Measurements from ENCODE around the gene TRAF7. TPM values are rescaled to one million over a fixed set of nuclear protein-coding genes. Genes with fewer than 3 reads are reported as not detected.
A peak's percentile ranks its signal among the peaks of the same experiment; 100 is the strongest.

TRAF7 gene
- total and polyA plus RNA-seq, 2 of the 13 experiments (the other 11 are each of a cell fraction or from before 2014, with no cell fraction given), result 47.9 to 65.6 TPM

GRCh38 chr16:2163211-2163881 lies 7.8 kb downstream of the TRAF7 start (continued):
- no peak for TF ChIP-seq SYNCRIP (IDR thresholded peaks at IDR 0.05; ENCODE audit: insufficient read depth, low read depth, low read length)
- TF ChIP-seq PITX1 (CRISPR knock-in tag; IDR thresholded peaks at IDR 0.05), result peak; percentile 19; the same call in 1 of the 2 replicates
- no peak for TF ChIP-seq LRRFIP1 (CRISPR knock-in tag; conservative IDR thresholded peaks at IDR 0.05)
- TF ChIP-seq, protein P1, sequence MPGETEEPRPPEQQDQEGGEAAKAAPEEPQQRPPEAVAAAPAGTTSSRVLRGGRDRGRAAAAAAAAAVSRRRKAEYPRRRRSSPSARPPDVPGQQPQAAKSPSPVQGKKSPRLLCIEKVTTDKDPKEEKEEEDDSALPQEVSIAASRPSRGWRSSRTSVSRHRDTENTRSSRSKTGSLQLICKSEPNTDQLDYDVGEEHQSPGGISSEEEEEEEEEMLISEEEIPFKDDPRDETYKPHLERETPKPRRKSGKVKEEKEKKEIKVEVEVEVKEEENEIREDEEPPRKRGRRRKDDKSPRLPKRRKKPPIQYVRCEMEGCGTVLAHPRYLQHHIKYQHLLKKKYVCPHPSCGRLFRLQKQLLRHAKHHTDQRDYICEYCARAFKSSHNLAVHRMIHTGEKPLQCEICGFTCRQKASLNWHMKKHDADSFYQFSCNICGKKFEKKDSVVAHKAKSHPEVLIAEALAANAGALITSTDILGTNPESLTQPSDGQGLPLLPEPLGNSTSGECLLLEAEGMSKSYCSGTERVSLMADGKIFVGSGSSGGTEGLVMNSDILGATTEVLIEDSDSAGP (CRISPR knock-in tag; IDR thresholded peaks at IDR 0.05; ENCODE audit: borderline replicate concordance), result peak; percentile 41; the same call in 1 of the 2 replicates
- TF ChIP-seq ZSCAN5A (CRISPR knock-in tag; IDR thresholded peaks at IDR 0.05; ENCODE audit: borderline replicate concordance), result 0 out of 2 replicates have a peak, but pooled peaks have one; percentile 25
- no peak for TF ChIP-seq ZNF446 (CRISPR knock-in tag; IDR thresholded peaks at IDR 0.05)
- TF ChIP-seq, protein P2, sequence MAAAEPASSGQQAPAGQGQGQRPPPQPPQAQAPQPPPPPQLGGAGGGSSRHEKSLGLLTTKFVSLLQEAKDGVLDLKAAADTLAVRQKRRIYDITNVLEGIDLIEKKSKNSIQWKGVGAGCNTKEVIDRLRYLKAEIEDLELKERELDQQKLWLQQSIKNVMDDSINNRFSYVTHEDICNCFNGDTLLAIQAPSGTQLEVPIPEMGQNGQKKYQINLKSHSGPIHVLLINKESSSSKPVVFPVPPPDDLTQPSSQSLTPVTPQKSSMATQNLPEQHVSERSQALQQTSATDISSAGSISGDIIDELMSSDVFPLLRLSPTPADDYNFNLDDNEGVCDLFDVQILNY (CRISPR knock-in tag; conservative IDR thresholded peaks at IDR 0.05), result no peak
- TF ChIP-seq, protein P3, sequence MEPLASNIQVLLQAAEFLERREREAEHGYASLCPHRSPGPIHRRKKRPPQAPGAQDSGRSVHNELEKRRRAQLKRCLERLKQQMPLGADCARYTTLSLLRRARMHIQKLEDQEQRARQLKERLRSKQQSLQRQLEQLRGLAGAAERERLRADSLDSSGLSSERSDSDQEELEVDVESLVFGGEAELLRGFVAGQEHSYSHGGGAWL (CRISPR knock-in tag; IDR thresholded peaks at IDR 0.05), result no peak; the same call in 1 of the 2 replicates
- no peak for TF ChIP-seq THAP11 (CRISPR knock-in tag; IDR thresholded peaks at IDR 0.05)
- no peak for TF ChIP-seq CEBPG (CRISPR knock-in tag; IDR thresholded peaks at IDR 0.05)
- no peak for TF ChIP-seq CCAR2 (optimal IDR thresholded peaks at IDR 0.05; ENCODE audit: low read depth, low read length)
- TF ChIP-seq IRF2 (CRISPR knock-in tag; IDR thresholded peaks at IDR 0.05), result no peak
- TF ChIP-seq NCOR1 (IDR thresholded peaks at IDR 0.05; ENCODE audit: borderline replicate concordance, low read length), result no peak
- TF ChIP-seq, protein P4, sequence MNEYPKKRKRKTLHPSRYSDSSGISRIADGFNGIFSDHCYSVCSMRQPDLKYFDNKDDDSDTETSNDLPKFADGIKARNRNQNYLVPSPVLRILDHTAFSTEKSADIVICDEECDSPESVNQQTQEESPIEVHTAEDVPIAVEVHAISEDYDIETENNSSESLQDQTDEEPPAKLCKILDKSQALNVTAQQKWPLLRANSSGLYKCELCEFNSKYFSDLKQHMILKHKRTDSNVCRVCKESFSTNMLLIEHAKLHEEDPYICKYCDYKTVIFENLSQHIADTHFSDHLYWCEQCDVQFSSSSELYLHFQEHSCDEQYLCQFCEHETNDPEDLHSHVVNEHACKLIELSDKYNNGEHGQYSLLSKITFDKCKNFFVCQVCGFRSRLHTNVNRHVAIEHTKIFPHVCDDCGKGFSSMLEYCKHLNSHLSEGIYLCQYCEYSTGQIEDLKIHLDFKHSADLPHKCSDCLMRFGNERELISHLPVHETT (CRISPR knock-in tag; conservative IDR thresholded peaks at IDR 0.05), result no peak
- no peak for TF ChIP-seq ZNF512 (CRISPR knock-in tag; IDR thresholded peaks at IDR 0.05)
- TF ChIP-seq, protein P5, sequence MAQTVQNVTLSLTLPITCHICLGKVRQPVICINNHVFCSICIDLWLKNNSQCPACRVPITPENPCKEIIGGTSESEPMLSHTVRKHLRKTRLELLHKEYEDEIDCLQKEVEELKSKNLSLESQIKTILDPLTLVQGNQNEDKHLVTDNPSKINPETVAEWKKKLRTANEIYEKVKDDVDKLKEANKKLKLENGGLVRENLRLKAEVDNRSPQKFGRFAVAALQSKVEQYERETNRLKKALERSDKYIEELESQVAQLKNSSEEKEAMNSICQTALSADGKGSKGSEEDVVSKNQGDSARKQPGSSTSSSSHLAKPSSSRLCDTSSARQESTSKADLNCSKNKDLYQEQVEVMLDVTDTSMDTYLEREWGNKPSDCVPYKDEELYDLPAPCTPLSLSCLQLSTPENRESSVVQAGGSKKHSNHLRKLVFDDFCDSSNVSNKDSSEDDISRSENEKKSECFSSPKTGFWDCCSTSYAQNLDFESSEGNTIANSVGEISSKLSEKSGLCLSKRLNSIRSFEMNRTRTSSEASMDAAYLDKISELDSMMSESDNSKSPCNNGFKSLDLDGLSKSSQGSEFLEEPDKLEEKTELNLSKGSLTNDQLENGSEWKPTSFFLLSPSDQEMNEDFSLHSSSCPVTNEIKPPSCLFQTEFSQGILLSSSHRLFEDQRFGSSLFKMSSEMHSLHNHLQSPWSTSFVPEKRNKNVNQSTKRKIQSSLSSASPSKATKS (CRISPR knock-in tag; IDR thresholded peaks at IDR 0.05), result no peak
